Measurements from ENCODE around the gene ODAD3. TPM values are rescaled to one million over a fixed set of nuclear protein-coding genes. Genes with fewer than 3 reads are reported as not detected.

The ODAD3 gene
- total and polyA plus RNA-seq, 2 of the 13 experiments (the other 11 are each of a cell fraction or from before 2014, with no cell fraction given) = 0.04 to 0.08 TPM

GRCh38 chr19:11382898-11383705 lies 51.8 kb downstream of the ODAD3 start (continued):
- TF ChIP-seq ZNF513 (CRISPR knock-in tag; conservative IDR thresholded peaks at IDR 0.05) = no peak
- TF ChIP-seq, protein P1, sequence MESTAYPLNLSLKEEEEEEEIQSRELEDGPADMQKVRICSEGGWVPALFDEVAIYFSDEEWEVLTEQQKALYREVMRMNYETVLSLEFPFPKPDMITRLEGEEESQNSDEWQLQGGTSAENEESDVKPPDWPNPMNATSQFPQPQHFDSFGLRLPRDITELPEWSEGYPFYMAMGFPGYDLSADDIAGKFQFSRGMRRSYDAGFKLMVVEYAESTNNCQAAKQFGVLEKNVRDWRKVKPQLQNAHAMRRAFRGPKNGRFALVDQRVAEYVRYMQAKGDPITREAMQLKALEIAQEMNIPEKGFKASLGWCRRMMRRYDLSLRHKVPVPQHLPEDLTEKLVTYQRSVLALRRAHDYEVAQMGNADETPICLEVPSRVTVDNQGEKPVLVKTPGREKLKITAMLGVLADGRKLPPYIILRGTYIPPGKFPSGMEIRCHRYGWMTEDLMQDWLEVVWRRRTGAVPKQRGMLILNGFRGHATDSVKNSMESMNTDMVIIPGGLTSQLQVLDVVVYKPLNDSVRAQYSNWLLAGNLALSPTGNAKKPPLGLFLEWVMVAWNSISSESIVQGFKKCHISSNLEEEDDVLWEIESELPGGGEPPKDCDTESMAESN (CRISPR knock-in tag; conservative IDR thresholded peaks at IDR 0.05) = peak; percentile 67
- TF ChIP-seq, protein P2, sequence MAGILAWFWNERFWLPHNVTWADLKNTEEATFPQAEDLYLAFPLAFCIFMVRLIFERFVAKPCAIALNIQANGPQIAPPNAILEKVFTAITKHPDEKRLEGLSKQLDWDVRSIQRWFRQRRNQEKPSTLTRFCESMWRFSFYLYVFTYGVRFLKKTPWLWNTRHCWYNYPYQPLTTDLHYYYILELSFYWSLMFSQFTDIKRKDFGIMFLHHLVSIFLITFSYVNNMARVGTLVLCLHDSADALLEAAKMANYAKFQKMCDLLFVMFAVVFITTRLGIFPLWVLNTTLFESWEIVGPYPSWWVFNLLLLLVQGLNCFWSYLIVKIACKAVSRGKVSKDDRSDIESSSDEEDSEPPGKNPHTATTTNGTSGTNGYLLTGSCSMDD (CRISPR knock-in tag; IDR thresholded peaks at IDR 0.05) = no peak
- no peak for TF ChIP-seq THYN1 (CRISPR knock-in tag; IDR thresholded peaks at IDR 0.05; ENCODE audit: borderline replicate concordance, low read depth)
- TF ChIP-seq, protein P3, sequence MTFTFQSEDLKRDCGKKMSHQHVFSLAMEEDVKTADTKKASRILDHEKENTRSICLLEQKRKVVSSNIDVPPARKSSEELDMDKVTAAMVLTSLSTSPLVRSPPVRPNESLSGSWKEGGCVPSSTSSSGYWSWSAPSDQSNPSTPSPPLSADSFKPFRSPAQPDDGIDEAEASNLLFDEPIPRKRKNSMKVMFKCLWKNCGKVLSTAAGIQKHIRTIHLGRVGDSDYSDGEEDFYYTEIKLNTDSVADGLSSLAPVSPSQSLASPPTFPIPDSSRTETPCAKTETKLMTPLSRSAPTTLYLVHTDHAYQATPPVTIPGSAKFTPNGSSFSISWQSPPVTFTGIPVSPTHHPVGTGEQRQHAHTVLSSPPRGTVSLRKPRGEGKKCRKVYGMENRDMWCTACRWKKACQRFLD (CRISPR knock-in tag; IDR thresholded peaks at IDR 0.05; ENCODE audit: borderline replicate concordance) = no peak
- no peak for TF ChIP-seq NCOA2 (CRISPR knock-in tag; IDR thresholded peaks at IDR 0.05)
- TF ChIP-seq, protein P4, sequence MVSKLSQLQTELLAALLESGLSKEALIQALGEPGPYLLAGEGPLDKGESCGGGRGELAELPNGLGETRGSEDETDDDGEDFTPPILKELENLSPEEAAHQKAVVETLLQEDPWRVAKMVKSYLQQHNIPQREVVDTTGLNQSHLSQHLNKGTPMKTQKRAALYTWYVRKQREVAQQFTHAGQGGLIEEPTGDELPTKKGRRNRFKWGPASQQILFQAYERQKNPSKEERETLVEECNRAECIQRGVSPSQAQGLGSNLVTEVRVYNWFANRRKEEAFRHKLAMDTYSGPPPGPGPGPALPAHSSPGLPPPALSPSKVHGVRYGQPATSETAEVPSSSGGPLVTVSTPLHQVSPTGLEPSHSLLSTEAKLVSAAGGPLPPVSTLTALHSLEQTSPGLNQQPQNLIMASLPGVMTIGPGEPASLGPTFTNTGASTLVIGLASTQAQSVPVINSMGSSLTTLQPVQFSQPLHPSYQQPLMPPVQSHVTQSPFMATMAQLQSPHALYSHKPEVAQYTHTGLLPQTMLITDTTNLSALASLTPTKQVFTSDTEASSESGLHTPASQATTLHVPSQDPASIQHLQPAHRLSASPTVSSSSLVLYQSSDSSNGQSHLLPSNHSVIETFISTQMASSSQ (IDR thresholded peaks at IDR 0.05; ENCODE audit: low read depth) = no peak
- TF ChIP-seq, protein P4 (CRISPR knock-in tag; IDR thresholded peaks at IDR 0.05; ENCODE audit: borderline replicate concordance) = no peak
- TF ChIP-seq SETDB1 (CRISPR knock-in tag; IDR thresholded peaks at IDR 0.05; ENCODE audit: borderline replicate concordance) = no peak
- TF ChIP-seq STAT6 (CRISPR knock-in tag; IDR thresholded peaks at IDR 0.05; ENCODE audit: borderline replicate concordance) = no peak
- TF ChIP-seq, protein P5, sequence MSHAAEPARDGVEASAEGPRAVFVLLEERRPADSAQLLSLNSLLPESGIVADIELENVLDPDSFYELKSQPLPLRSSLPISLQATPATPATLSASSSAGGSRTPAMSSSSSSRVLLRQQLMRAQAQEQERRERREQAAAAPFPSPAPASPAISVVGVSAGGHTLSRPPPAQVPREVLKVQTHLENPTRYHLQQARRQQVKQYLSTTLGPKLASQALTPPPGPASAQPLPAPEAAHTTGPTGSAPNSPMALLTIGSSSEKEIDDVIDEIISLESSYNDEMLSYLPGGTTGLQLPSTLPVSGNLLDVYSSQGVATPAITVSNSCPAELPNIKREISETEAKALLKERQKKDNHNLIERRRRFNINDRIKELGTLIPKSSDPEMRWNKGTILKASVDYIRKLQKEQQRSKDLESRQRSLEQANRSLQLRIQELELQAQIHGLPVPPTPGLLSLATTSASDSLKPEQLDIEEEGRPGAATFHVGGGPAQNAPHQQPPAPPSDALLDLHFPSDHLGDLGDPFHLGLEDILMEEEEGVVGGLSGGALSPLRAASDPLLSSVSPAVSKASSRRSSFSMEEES (CRISPR knock-in tag; IDR thresholded peaks at IDR 0.05) = no peak
- no peak for TF ChIP-seq ARID2 (CRISPR knock-in tag; IDR thresholded peaks at IDR 0.05; ENCODE audit: borderline replicate concordance)
